ENCODE data around the gene GLCCI1.
"Not testable (repeated sequence)": the region's sequence is repeated elsewhere in the genome, so short reads cannot be mapped to it uniquely, and the experiment has no call there.

GRCh38 chr7:7995348-7995747 lies 26.8 kb downstream of the GLCCI1 start:
- TF ChIP-seq, protein P1, sequence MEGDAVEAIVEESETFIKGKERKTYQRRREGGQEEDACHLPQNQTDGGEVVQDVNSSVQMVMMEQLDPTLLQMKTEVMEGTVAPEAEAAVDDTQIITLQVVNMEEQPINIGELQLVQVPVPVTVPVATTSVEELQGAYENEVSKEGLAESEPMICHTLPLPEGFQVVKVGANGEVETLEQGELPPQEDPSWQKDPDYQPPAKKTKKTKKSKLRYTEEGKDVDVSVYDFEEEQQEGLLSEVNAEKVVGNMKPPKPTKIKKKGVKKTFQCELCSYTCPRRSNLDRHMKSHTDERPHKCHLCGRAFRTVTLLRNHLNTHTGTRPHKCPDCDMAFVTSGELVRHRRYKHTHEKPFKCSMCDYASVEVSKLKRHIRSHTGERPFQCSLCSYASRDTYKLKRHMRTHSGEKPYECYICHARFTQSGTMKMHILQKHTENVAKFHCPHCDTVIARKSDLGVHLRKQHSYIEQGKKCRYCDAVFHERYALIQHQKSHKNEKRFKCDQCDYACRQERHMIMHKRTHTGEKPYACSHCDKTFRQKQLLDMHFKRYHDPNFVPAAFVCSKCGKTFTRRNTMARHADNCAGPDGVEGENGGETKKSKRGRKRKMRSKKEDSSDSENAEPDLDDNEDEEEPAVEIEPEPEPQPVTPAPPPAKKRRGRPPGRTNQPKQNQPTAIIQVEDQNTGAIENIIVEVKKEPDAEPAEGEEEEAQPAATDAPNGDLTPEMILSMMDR (IDR thresholded peaks at IDR 0.05), result not testable (repeated sequence)
- TF ChIP-seq POLR2AphosphoS5 (IDR thresholded peaks at IDR 0.05), result not testable (repeated sequence)

Data from transverse colon (tissue), 4 donors.